HepG2 (cell line): ENCODE measurements around the gene SPCS1. TPM values are rescaled to one million over a fixed set of nuclear protein-coding genes. Genes with fewer than 3 reads are reported as not detected.

Source experiments
- ARID2 ChIP-seq: sonication (generic); formaldehyde crosslinking; IDR thresholded peaks from 2 replicates; pipeline ENCODE4 v1.8.1; 2022; ENCODE audit warnings: mild to moderate bottlenecking, missing genetic modification reagents, borderline replicate concordance
- FOXO1 ChIP-seq: sonication (generic); formaldehyde crosslinking; IDR thresholded peaks from 2 replicates; pipeline ENCODE4 v1.4.0; 2020; ENCODE audit warnings: missing genetic modification reagents
- HOMEZ ChIP-seq: IDR thresholded peaks from 2 replicates; pipeline ENCODE4 v1.6.1; 2016; ENCODE audit warnings: low read depth
- HOXA3 ChIP-seq: sonication (generic); formaldehyde crosslinking; IDR thresholded peaks from 2 replicates; pipeline ENCODE4 v1.5.0; 2020; ENCODE audit warnings: missing genetic modification reagents
- HOXA5 ChIP-seq: sonication (generic); formaldehyde crosslinking; IDR thresholded peaks from 2 replicates; pipeline ENCODE4 v1.4.0; 2020; ENCODE audit warnings: missing genetic modification reagents
- KLF12 ChIP-seq: sonication (generic); formaldehyde crosslinking; IDR thresholded peaks from 2 replicates; pipeline ENCODE4 v1.4.0; 2020; ENCODE audit warnings: missing genetic modification reagents, borderline replicate concordance
- KLF16 ChIP-seq, 2 experiments: sonication (generic) in 1 of 2; formaldehyde crosslinking in 1 of 2; IDR thresholded peaks; 2 replicates each; pipeline versions ENCODE4 v1.6.1 to v1.8.0; 2016 to 2023; ENCODE audit warnings: missing genetic modification reagents in 2 of 2, missing compliant biosample characterization in 1 of 2
- MED1 ChIP-seq: sonication (generic); formaldehyde crosslinking; IDR thresholded peaks from 2 replicates; pipeline ENCODE4 v1.4.0; 2020; ENCODE audit warnings: missing genetic modification reagents
- MLX ChIP-seq: IDR thresholded peaks from 2 replicates; pipeline ENCODE4 v1.6.1; 2016
- MNT ChIP-seq: fragments of 450-650 bp; IDR thresholded peaks from 2 replicates; pipeline ENCODE4 v1.6.1; 2016
- NR2C2 ChIP-seq: sonication (generic); formaldehyde crosslinking; IDR thresholded peaks from 2 replicates; pipeline ENCODE4 v1.4.0; 2020; ENCODE audit warnings: missing genetic modification reagents, mild to moderate bottlenecking, moderate library complexity, borderline replicate concordance
- NR2F6 ChIP-seq, 2 experiments: IDR thresholded peaks; 2 replicates each; pipeline ENCODE4 v1.6.1; 2016; ENCODE audit warnings: antibody characterized with exemption in 1 of 2, mild to moderate bottlenecking in 1 of 2
- PHF5A ChIP-seq: IDR thresholded peaks from one replicate; pipeline ENCODE4 v1.6.1; 2018; ENCODE audit warnings: low read depth, missing genetic modification reagents; ENCODE audit not compliant: unreplicated experiment
- POGZ ChIP-seq: sonication (generic); formaldehyde crosslinking; IDR thresholded peaks from 2 replicates; pipeline ENCODE4 v1.4.0; 2020; ENCODE audit warnings: mild to moderate bottlenecking, missing genetic modification reagents
- RELA ChIP-seq: sonication (generic); formaldehyde crosslinking; IDR thresholded peaks from 2 replicates; pipeline ENCODE4 v1.4.0; 2020; ENCODE audit warnings: missing genetic modification reagents
- STAG1 ChIP-seq: sonication (generic); formaldehyde crosslinking; IDR thresholded peaks from 2 replicates; pipeline ENCODE4 v1.4.0; 2020; ENCODE audit warnings: missing genetic modification reagents
- TBL1XR1 ChIP-seq: fragments of 150-350 bp; IDR thresholded peaks from 2 replicates; pipeline ENCODE4 v1.6.1; 2014; ENCODE audit warnings: borderline replicate concordance, low read length; ENCODE audit not compliant: partially characterized antibody
- ZFX ChIP-seq: sonication (generic); formaldehyde crosslinking; IDR thresholded peaks from 2 replicates; pipeline ENCODE4 v1.4.0; 2020; ENCODE audit warnings: mild to moderate bottlenecking, low read depth, missing genetic modification reagents, moderate library complexity
- ZNF235 ChIP-seq: sonication (generic); formaldehyde crosslinking; IDR thresholded peaks from 2 replicates; pipeline ENCODE4 v1.8.1; 2023; ENCODE audit warnings: mild to moderate bottlenecking, missing genetic modification reagents, borderline replicate concordance
- ZNF3 ChIP-seq: IDR thresholded peaks from 2 replicates; pipeline ENCODE4 v1.7.0; 2017; ENCODE audit warnings: inconsistent platforms
- polyA plus RNA-seq, 8 experiments: library from polyadenylated mRNA; depleted of rRNA in 3 of 8; stranded (reverse) in 7 of 8; unstranded in 1 of 8; fragments of >200 nt; fragmentation: Illumina TruSeq in 4 of 8; extraction: Trizol in 4 of 8; gene quantifications; 2 replicates each; pipeline versions ENCODE4 v1.2.1 to v1.2.3, GENCODE V29; 2011 to 2016; ENCODE audit warnings: low read depth in 4 of 8, missing spikeins in 1 of 8, mixed read lengths in 1 of 8; ENCODE audit not compliant: insufficient read depth in 1 of 8
- total RNA-seq, 5 experiments: library from RNA; depleted of rRNA; stranded (reverse); fragments of >200 nt; fragmentation: Illumina TruSeq; extraction: Trizol; gene quantifications; 2 replicates each; pipeline ENCODE4 v1.2.3, GENCODE V29; 2016; ENCODE audit warnings: low read depth in 1 of 5
- TF ChIP-seq, protein P1 (sequence below): sonication (generic); formaldehyde crosslinking; IDR thresholded peaks from 2 replicates; pipeline ENCODE4 v1.5.0; 2020; ENCODE audit warnings: mild to moderate bottlenecking, missing genetic modification reagents
- TF ChIP-seq, protein P2 (sequence below): sonication (generic); IDR thresholded peaks from 2 replicates; pipeline ENCODE4 v1.6.1; 2016; ENCODE audit warnings: low read depth, borderline replicate concordance

Gene SPCS1
- total and polyA plus RNA-seq, 2 of the 13 experiments (the other 11 are each of a cell fraction or from before 2014, with no cell fraction given): 84.6 to 120 TPM

DNA sequence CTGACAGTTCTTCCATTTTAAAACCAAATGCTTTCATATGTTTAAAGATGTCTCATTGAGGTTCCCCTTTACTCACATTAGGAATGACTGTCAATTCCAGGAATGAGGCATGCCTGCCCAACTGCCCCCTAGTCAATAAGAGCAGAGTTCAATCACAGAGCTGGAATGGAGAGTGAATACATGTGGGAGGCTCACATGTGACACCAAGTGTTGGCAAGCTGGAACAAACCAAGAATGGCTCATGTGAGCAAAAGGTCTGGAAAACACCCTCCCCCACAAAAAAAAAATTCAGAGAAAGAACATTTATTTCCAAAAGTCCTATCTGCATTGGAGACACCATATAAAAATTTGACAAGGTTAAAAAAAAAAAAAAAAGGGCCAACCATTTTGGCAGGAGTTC is 23.9 kb upstream of the SPCS1 start (continued):
- TF ChIP-seq, protein P1, sequence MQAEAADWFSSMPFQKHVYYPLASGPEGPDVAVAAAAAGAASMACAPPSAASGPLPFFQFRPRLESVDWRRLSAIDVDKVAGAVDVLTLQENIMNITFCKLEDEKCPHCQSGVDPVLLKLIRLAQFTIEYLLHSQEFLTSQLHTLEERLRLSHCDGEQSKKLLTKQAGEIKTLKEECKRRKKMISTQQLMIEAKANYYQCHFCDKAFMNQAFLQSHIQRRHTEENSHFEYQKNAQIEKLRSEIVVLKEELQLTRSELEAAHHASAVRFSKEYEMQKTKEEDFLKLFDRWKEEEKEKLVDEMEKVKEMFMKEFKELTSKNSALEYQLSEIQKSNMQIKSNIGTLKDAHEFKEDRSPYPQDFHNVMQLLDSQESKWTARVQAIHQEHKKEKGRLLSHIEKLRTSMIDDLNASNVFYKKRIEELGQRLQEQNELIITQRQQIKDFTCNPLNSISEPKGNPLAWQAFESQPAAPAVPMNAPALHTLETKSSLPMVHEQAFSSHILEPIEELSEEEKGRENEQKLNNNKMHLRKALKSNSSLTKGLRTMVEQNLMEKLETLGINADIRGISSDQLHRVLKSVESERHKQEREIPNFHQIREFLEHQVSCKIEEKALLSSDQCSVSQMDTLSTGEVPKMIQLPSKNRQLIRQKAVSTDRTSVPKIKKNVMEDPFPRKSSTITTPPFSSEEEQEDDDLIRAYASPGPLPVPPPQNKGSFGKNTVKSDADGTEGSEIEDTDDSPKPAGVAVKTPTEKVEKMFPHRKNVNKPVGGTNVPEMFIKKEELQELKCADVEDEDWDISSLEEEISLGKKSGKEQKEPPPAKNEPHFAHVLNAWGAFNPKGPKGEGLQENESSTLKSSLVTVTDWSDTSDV: no peak
- TF ChIP-seq HOXA3 (CRISPR knock-in tag) (peak; percentile 46; the same call in 1 of the 2 replicates), KLF12 (no peak), ARID2 (no peak), STAG1 (peak; percentile 64), NR2F6 (IDR thresholded peaks at IDR 0.05) (no peak), NR2F6 (CRISPR knock-in tag; IDR thresholded peaks at IDR 0.05) (peak; percentile 55; the same call in 1 of the 2 replicates), HOXA5 (CRISPR knock-in tag) (0 out of 2 replicates have a peak, but pooled peaks have one; percentile 34), ZNF3 (CRISPR knock-in tag) (no peak), RELA (CRISPR knock-in tag) (0 out of 2 replicates have a peak, but pooled peaks have one; percentile 24), TBL1XR1 (peak; percentile 35), MLX (peak; percentile 42; the same call in 1 of the 2 replicates), POGZ (CRISPR knock-in tag) (no peak), NR2C2 (CRISPR knock-in tag) (0 out of 2 replicates have a peak, but pooled peaks have one; percentile 19), MED1 (peak; percentile 77), MNT (peak; percentile 69), KLF16 (CRISPR knock-in tag; IDR thresholded peaks at IDR 0.05) (peak in 1 of 2 experiments; percentile 52; a peak in 1 of 4 replicates), FOXO1 (CRISPR knock-in tag) (peak; percentile 60; the same call in 1 of the 2 replicates), PHF5A (CRISPR knock-in tag) (peak; percentile 41), HOMEZ (peak; percentile 57; the same call in 1 of the 2 replicates), ZNF235 (CRISPR knock-in tag) (no peak), ZFX (CRISPR knock-in tag) (peak; percentile 18; the same call in 1 of the 2 replicates)
- TF ChIP-seq, protein P2, sequence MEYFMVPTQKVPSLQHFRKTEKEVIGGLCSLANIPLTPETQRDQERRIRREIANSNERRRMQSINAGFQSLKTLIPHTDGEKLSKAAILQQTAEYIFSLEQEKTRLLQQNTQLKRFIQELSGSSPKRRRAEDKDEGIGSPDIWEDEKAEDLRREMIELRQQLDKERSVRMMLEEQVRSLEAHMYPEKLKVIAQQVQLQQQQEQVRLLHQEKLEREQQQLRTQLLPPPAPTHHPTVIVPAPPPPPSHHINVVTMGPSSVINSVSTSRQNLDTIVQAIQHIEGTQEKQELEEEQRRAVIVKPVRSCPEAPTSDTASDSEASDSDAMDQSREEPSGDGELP: peak; percentile 61; the same call in 1 of the 2 replicates
